ENCODE results near the gene MSMO1. TPM values are rescaled to one million over a fixed set of nuclear protein-coding genes. Genes with fewer than 3 reads are reported as not detected.

Gene MSMO1
- total RNA-seq, 2 experiments from 2014 or later = 41.6 to 91.5 TPM

DNA sequence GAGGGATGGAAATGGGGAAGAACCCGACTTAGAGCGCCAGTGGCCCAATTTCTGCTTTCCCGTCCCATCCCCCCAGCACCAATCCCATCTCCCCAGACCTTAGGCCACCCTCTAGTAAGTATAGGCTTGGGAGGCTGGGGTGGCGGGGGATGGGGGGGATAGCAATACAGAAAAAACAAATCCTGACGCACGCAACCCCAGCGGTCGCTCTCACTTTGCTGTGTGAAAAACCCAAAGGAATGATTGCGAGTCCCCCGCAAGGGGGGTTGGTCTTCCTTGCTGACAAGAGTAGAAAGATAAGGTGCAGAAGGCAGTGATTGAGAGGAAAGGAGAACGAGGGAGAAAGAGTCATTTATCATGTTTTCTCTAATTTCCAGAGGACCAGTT lies 52.2 kb downstream of the MSMO1 start:
- TF ChIP-seq, protein P1, sequence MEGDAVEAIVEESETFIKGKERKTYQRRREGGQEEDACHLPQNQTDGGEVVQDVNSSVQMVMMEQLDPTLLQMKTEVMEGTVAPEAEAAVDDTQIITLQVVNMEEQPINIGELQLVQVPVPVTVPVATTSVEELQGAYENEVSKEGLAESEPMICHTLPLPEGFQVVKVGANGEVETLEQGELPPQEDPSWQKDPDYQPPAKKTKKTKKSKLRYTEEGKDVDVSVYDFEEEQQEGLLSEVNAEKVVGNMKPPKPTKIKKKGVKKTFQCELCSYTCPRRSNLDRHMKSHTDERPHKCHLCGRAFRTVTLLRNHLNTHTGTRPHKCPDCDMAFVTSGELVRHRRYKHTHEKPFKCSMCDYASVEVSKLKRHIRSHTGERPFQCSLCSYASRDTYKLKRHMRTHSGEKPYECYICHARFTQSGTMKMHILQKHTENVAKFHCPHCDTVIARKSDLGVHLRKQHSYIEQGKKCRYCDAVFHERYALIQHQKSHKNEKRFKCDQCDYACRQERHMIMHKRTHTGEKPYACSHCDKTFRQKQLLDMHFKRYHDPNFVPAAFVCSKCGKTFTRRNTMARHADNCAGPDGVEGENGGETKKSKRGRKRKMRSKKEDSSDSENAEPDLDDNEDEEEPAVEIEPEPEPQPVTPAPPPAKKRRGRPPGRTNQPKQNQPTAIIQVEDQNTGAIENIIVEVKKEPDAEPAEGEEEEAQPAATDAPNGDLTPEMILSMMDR (conservative IDR thresholded peaks at IDR 0.05; ENCODE audit: low read length) = no peak
- TF ChIP-seq EZH2phosphoT487 (IDR thresholded peaks at IDR 0.05; ENCODE audit: borderline replicate concordance, low read depth, low read length) = no peak
- BruUV-seq (replicated peaks) = no TSS peak
- H3K79me2 ChIP-seq (ENCODE audit: insufficient read depth, low read depth, low read length) = no peaks in the 10 kb centered on the region
- ChIA-PET CTCF (ENCODE audit: unreplicated experiment) (no interaction called here), POLR2A (no interaction called here)
- H3K27ac ChIP-seq (ENCODE audit: low read depth, low read length, poor library complexity, severe bottlenecking) = no peak overlapping the region
- no peak overlapping the region for H2AFZ ChIP-seq (ENCODE audit: low read length)
- no peak for DNase-seq (ENCODE audit: low spot score)
- H3K4me3 ChIP-seq (ENCODE audit: low read depth, low read length, poor library complexity, severe bottlenecking) = no peak overlapping the region
- intact Hi-C loops (cut with micrococcal nuclease; ENCODE audit: unreplicated experiment) = no loop called here
- no peaks in the 10 kb centered on the region for H3K4me1 ChIP-seq (ENCODE audit: insufficient read depth, low read length, poor library complexity, severe bottlenecking)
- H3K4me2 ChIP-seq (ENCODE audit: low read length) = no peak overlapping the region
- H3K9me3 ChIP-seq (ENCODE audit: low read length) = no peaks in the 10 kb centered on the region
- H4K20me1 ChIP-seq (ENCODE audit: insufficient read depth, low read length) = no peaks in the 10 kb centered on the region
- H3K9me2 ChIP-seq (ENCODE audit: insufficient read depth, low read length) = no peaks in the 10 kb centered on the region
- H3K36me3 ChIP-seq (ENCODE audit: insufficient read depth, low read length) = no peaks in the 10 kb centered on the region

- Histone ChIP-seq H3K4me2 (ENCODE audit: low read length) (no peak overlapping the region), H2AFZ (ENCODE audit: low read length) (no peak overlapping the region), H3K27ac (ENCODE audit: low read depth, low read length, poor library complexity, severe bottlenecking) (no peak overlapping the region), H4K20me1 (ENCODE audit: insufficient read depth, low read length) (no peaks in the 10 kb centered on the region), H3K4me3 (ENCODE audit: low read depth, low read length, poor library complexity, severe bottlenecking) (no peak overlapping the region), H3K9me3 (ENCODE audit: low read length) (no peaks in the 10 kb centered on the region), H3K9me2 (ENCODE audit: insufficient read depth, low read length) (no peaks in the 10 kb centered on the region), H3K36me3 (ENCODE audit: insufficient read depth, low read length) (no peaks in the 10 kb centered on the region), H3K79me2 (ENCODE audit: insufficient read depth, low read depth, low read length) (no peaks in the 10 kb centered on the region), H3K4me1 (ENCODE audit: insufficient read depth, low read length, poor library complexity, severe bottlenecking) (no peaks in the 10 kb centered on the region)
- ChIA-PET CTCF (ENCODE audit: unreplicated experiment) (no interaction called here), POLR2A (interaction anchor here (0.6 to 1.1 kb wide), 2 partner anchors 51 to 58 kb away, joined by 3 to 5 read pairs; no protein-coding TSS in a partner anchor)
- TF ChIP-seq EZH2phosphoT487 (IDR thresholded peaks at IDR 0.05; ENCODE audit: borderline replicate concordance, low read depth, low read length) = no peak
- TF ChIP-seq, protein P1 (conservative IDR thresholded peaks at IDR 0.05; ENCODE audit: low read length) = no peak
- DNase-seq (ENCODE audit: low spot score) = no peak
- no TSS peak for BruUV-seq (replicated peaks)
- intact Hi-C loops (cut with micrococcal nuclease; ENCODE audit: unreplicated experiment) = no loop called here
These were observed 53.3 kb downstream of the MSMO1 start for GRCh38 chr4:165380805-165381204.

DNA sequence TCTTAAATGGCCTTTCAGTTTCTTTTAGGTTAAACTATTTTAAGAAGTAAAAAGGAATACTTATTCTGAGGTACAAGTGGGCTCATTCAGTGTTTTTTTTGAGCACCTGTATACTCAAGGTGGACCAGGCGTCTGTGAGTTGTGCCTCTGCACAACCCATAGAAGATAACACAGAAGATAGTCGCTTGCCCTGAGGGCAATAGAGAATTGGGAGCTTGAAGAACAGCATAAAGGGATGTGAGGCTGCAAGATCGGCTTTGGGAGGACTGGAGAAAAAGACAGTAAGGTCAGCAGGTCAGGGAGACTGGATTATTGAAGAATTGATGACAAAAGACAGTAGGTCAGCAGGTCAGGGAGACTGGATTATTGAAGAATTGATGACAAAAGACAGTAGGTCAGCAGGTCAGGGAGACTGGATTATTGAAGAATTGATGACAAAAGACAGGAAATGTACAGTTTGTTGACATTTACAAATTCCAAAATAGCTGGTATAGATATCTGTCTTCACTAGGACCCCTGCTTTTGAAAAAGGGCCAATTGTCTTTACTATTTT lies 54.4 kb downstream of the MSMO1 start:
- CTCF ChIA-PET (ENCODE audit: unreplicated experiment) = no interaction called here

More for the DNA sequence above, 54.4 kb downstream of the MSMO1 start:
- TF ChIP-seq, protein P1 (conservative IDR thresholded peaks at IDR 0.05; ENCODE audit: low read length) = no peak
- no peak for TF ChIP-seq EZH2phosphoT487 (IDR thresholded peaks at IDR 0.05; ENCODE audit: borderline replicate concordance, low read depth, low read length)
- H3K4me1 ChIP-seq (ENCODE audit: insufficient read depth, low read length, poor library complexity, severe bottlenecking) = no peaks in the 10 kb centered on the region
- BruUV-seq (replicated peaks) = no TSS peak
- H3K27ac ChIP-seq (ENCODE audit: low read depth, low read length, poor library complexity, severe bottlenecking) = no peak overlapping the region
- intact Hi-C loops (cut with micrococcal nuclease; ENCODE audit: unreplicated experiment) = no loop called here
- H3K79me2 ChIP-seq (ENCODE audit: insufficient read depth, low read depth, low read length) = no peaks in the 10 kb centered on the region
- no peaks in the 10 kb centered on the region for H4K20me1 ChIP-seq (ENCODE audit: insufficient read depth, low read length)
- POLR2A ChIA-PET = no interaction called here
- no peak overlapping the region for H3K4me2 ChIP-seq (ENCODE audit: low read length)
- H3K36me3 ChIP-seq (ENCODE audit: insufficient read depth, low read length) = no peaks in the 10 kb centered on the region
- no peak overlapping the region for H3K4me3 ChIP-seq (ENCODE audit: low read depth, low read length, poor library complexity, severe bottlenecking)
- DNase-seq (ENCODE audit: low spot score) = no peak
- H2AFZ ChIP-seq (ENCODE audit: low read length) = no peak overlapping the region
- no peaks in the 10 kb centered on the region for H3K9me3 ChIP-seq (ENCODE audit: low read length)
- H3K9me2 ChIP-seq (ENCODE audit: insufficient read depth, low read length) = no peaks in the 10 kb centered on the region

All from OCI-LY7 (cell line).